Measurements from ENCODE around the gene TAGLN2.

The TAGLN2 gene

GRCh38 chr1:159939678-159940002, 14.3 kb upstream of the TAGLN2 start:
- H3K27me3 ChIP-seq (ENCODE audit: insufficient read depth, poor library complexity, severe bottlenecking), result peaks cover 8% of the 10 kb centered on the region
- no peak for TF ChIP-seq GABPA (IDR thresholded peaks at IDR 0.05; ENCODE audit: low read depth)
- TF ChIP-seq, protein P1, sequence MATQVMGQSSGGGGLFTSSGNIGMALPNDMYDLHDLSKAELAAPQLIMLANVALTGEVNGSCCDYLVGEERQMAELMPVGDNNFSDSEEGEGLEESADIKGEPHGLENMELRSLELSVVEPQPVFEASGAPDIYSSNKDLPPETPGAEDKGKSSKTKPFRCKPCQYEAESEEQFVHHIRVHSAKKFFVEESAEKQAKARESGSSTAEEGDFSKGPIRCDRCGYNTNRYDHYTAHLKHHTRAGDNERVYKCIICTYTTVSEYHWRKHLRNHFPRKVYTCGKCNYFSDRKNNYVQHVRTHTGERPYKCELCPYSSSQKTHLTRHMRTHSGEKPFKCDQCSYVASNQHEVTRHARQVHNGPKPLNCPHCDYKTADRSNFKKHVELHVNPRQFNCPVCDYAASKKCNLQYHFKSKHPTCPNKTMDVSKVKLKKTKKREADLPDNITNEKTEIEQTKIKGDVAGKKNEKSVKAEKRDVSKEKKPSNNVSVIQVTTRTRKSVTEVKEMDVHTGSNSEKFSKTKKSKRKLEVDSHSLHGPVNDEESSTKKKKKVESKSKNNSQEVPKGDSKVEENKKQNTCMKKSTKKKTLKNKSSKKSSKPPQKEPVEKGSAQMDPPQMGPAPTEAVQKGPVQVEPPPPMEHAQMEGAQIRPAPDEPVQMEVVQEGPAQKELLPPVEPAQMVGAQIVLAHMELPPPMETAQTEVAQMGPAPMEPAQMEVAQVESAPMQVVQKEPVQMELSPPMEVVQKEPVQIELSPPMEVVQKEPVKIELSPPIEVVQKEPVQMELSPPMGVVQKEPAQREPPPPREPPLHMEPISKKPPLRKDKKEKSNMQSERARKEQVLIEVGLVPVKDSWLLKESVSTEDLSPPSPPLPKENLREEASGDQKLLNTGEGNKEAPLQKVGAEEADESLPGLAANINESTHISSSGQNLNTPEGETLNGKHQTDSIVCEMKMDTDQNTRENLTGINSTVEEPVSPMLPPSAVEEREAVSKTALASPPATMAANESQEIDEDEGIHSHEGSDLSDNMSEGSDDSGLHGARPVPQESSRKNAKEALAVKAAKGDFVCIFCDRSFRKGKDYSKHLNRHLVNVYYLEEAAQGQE (IDR thresholded peaks at IDR 0.05; ENCODE audit: insufficient replicate concordance, low read depth), result no peak
- TF ChIP-seq SPI1 (IDR thresholded peaks at IDR 0.05; ENCODE audit: borderline replicate concordance, low read depth), result no peak
- no peak for TF ChIP-seq POLR2AphosphoS5 (IDR thresholded peaks at IDR 0.05; ENCODE audit: low read depth)
- TF ChIP-seq, protein P2, sequence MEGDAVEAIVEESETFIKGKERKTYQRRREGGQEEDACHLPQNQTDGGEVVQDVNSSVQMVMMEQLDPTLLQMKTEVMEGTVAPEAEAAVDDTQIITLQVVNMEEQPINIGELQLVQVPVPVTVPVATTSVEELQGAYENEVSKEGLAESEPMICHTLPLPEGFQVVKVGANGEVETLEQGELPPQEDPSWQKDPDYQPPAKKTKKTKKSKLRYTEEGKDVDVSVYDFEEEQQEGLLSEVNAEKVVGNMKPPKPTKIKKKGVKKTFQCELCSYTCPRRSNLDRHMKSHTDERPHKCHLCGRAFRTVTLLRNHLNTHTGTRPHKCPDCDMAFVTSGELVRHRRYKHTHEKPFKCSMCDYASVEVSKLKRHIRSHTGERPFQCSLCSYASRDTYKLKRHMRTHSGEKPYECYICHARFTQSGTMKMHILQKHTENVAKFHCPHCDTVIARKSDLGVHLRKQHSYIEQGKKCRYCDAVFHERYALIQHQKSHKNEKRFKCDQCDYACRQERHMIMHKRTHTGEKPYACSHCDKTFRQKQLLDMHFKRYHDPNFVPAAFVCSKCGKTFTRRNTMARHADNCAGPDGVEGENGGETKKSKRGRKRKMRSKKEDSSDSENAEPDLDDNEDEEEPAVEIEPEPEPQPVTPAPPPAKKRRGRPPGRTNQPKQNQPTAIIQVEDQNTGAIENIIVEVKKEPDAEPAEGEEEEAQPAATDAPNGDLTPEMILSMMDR (IDR thresholded peaks at IDR 0.05; ENCODE audit: insufficient read depth, low read length), result no peak
- no peak overlapping the region for H3K4me3 ChIP-seq (replicated peaks; ENCODE audit: insufficient read depth, low read length)

GRCh38 chr1:159938905-159939677, 13.8 kb upstream of the TAGLN2 start:
- DNase-seq (ENCODE audit: low read depth in 1 of 2, low spot score in 1 of 2), result no peak
- no peak overlapping the region for H3K4me3 ChIP-seq (replicated peaks; ENCODE audit: insufficient read depth, low read length)
- H3K27me3 ChIP-seq (ENCODE audit: insufficient read depth, poor library complexity, severe bottlenecking), result peaks cover 4% of the 10 kb centered on the region
- TF ChIP-seq GABPA (IDR thresholded peaks at IDR 0.05; ENCODE audit: low read depth) (no peak), POLR2AphosphoS5 (IDR thresholded peaks at IDR 0.05; ENCODE audit: low read depth) (no peak), SPI1 (IDR thresholded peaks at IDR 0.05; ENCODE audit: borderline replicate concordance, low read depth) (no peak)
- TF ChIP-seq, protein P1 (IDR thresholded peaks at IDR 0.05; ENCODE audit: insufficient replicate concordance, low read depth), result no peak
- TF ChIP-seq, protein P2 (IDR thresholded peaks at IDR 0.05; ENCODE audit: insufficient read depth, low read length), result no peak
- H3K27ac ChIP-seq (replicated peaks), result no peak overlapping the region

More at GRCh38 chr1:159939678-159940002, 14.3 kb upstream of the TAGLN2 start:
- H3K27ac ChIP-seq (replicated peaks), result no peak overlapping the region
- DNase-seq (ENCODE audit: low read depth in 1 of 2, low spot score in 1 of 2), result no peak

- Histone ChIP-seq H3K27me3 (ENCODE audit: insufficient read depth, poor library complexity, severe bottlenecking) (no peaks in the 10 kb centered on the region), H3K4me3 (replicated peaks; ENCODE audit: insufficient read depth, low read length) (no peak overlapping the region), H3K27ac (replicated peaks) (no peak overlapping the region)
- TF ChIP-seq GABPA (IDR thresholded peaks at IDR 0.05; ENCODE audit: low read depth) (no peak), POLR2AphosphoS5 (IDR thresholded peaks at IDR 0.05; ENCODE audit: low read depth) (no peak), SPI1 (IDR thresholded peaks at IDR 0.05; ENCODE audit: borderline replicate concordance, low read depth) (no peak)
- TF ChIP-seq, protein P1 (IDR thresholded peaks at IDR 0.05; ENCODE audit: insufficient replicate concordance, low read depth), result no peak
- TF ChIP-seq, protein P2 (IDR thresholded peaks at IDR 0.05; ENCODE audit: insufficient read depth, low read length), result no peak
- DNase-seq (ENCODE audit: low read depth in 1 of 2, low spot score in 1 of 2), result no peak
Measured at GRCh38 chr1:159938211-159938852, 13.0 kb upstream of the TAGLN2 start.
